Loucy (cell line): ENCODE measurements around the gene MIGA2.

Experiments used
- CTCF ChIP-seq: fragments of 200-600 bp; sonication (generic); conservative IDR thresholded peaks from 2 replicates; pipeline ENCODE4 v1.5.1; 2014; ENCODE audit warnings: mild to moderate bottlenecking, antibody characterized with exemption, low read length
- EZH2phosphoT487 ChIP-seq: fragments of 200-600 bp; IDR thresholded peaks from 2 replicates; pipeline ENCODE4 v1.6.1; 2018; ENCODE audit warnings: antibody characterized with exemption, mild to moderate bottlenecking, moderate library complexity, borderline replicate concordance

DNA sequence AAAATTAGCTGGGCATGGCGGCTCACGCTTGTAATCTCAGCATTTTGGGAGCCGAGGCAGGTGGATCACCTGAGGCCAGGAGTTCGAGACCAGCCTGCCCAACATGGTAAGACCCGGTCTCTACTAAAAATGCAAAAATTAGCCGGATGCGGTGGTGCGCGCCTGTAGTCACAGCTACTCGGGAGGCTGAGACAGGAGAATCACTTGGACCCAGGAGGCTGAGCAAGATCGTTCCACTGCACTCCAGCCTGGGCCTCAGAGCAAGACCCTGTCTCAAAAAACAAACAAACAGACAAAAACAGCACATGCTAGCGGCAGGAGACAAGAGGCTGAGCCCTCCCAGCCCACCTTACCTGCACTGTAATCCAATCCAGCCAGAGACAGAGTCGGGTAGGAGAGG is 43.4 kb downstream of the MIGA2 start:
- TF ChIP-seq CTCF (no peak), EZH2phosphoT487 (no peak)
